ENCODE measurements around the gene ATF2.
"Not testable (repeated sequence)": the region's sequence is repeated elsewhere in the genome, so short reads cannot be mapped to it uniquely, and the experiment has no call there.

The ATF2 gene

GRCh38 chr2:175097297-175097696 lies 70.7 kb downstream of the ATF2 start:
- Histone ChIP-seq H3K36me3 (ENCODE audit: insufficient read depth, low read length) (peaks cover 92% of the 10 kb centered on the region), H3K27ac (ENCODE audit: low read depth, low read length) (no peak overlapping the region), H3K9ac (ENCODE audit: low read depth, low read length) (no peak overlapping the region), H3K4me1 (ENCODE audit: insufficient read depth, low read length) (no peaks in the 10 kb centered on the region), H3K9me3 (ENCODE audit: insufficient read depth, low read depth, low read length) (peaks cover 9% of the 10 kb centered on the region; the same call in 1 of the 2 replicates), H3K4me3 (ENCODE audit: low read length) (no peak overlapping the region), H3K27me3 (ENCODE audit: insufficient read depth, low read length) (no peaks in the 10 kb centered on the region)
- 95% methylated on average over 4 of the region's 5 CpGs for WGBS

DNA sequence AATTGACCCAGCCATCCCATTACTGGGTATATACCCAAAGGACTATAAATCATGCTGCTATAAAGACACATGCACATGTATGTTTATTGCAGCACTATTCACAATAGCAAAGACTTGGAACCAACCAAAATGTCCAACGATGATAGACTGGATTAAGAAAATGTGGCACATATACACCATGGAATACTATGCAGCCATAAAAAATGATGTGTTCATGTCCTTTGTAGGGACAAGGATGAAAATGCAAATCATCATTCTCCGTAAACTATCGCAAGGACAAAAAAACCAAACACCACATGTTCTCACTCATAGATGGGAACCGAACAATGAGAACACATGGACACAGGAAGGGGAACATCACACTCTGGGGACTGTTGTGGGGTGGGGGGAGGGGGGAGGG lies 83.9 kb downstream of the ATF2 start:
- not testable (repeated sequence) for H3K9me3 ChIP-seq (ENCODE audit: insufficient read depth, low read depth, low read length); H3K4me3 ChIP-seq (ENCODE audit: low read length); H3K27me3 ChIP-seq (ENCODE audit: insufficient read depth, low read length); H3K27ac ChIP-seq (ENCODE audit: low read depth, low read length); H3K4me1 ChIP-seq (ENCODE audit: insufficient read depth, low read length); H3K9ac ChIP-seq (ENCODE audit: low read depth, low read length)
- H3K36me3 ChIP-seq (ENCODE audit: insufficient read depth, low read length), result peaks cover 77% of the 10 kb centered on the region
- WGBS, result no CpG with 5 or more reads among the region's 4 CpGs

- peaks cover 74% of the 10 kb centered on the region for H3K36me3 ChIP-seq (ENCODE audit: insufficient read depth, low read length)
Measured at GRCh38 chr2:175080479-175080878, 87.5 kb downstream of the ATF2 start.

DNA sequence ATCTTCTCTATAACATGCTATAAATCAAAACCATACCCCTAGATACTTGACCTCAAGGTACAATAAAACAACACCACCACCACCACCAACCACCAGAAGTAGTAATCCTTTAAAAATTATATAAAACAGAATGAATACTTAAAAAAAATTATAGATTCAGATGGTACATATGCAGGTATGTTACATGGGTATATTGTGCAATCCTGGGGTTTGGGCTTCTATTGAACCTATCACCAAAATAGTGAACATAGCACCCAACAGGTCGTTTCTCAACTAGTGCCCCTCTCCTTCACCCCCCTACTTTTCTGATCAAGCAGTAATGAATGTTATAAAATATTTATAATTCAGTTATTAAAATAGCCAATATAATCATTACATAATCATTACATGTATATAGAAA lies 91.7 kb downstream of the ATF2 start:
- Histone ChIP-seq H3K27me3 (ENCODE audit: insufficient read depth, low read length) (no peaks in the 10 kb centered on the region), H3K36me3 (ENCODE audit: insufficient read depth, low read length) (peaks cover 89% of the 10 kb centered on the region), H3K9ac (ENCODE audit: low read depth, low read length) (no peak overlapping the region), H3K4me3 (ENCODE audit: low read length) (no peak overlapping the region), H3K9me3 (ENCODE audit: insufficient read depth, low read depth, low read length) (no peaks in the 10 kb centered on the region), H3K4me1 (ENCODE audit: insufficient read depth, low read length) (peaks cover 4% of the 10 kb centered on the region; the same call in 1 of the 2 replicates), H3K27ac (ENCODE audit: low read depth, low read length) (no peak overlapping the region)
- no CpG with 5 or more reads among the region's 1 CpG for WGBS

More at GRCh38 chr2:175080479-175080878, 87.5 kb downstream of the ATF2 start:
- Histone ChIP-seq H3K27ac (ENCODE audit: low read depth, low read length) (no peak overlapping the region), H3K4me1 (ENCODE audit: insufficient read depth, low read length) (no peaks in the 10 kb centered on the region), H3K9ac (ENCODE audit: low read depth, low read length) (no peak overlapping the region), H3K4me3 (ENCODE audit: low read length) (no peak overlapping the region), H3K9me3 (ENCODE audit: insufficient read depth, low read depth, low read length) (no peaks in the 10 kb centered on the region; the same call in 1 of the 2 replicates), H3K27me3 (ENCODE audit: insufficient read depth, low read length) (no peaks in the 10 kb centered on the region)
- 81% methylated on average over 3 of the region's 3 CpGs for WGBS

- Histone ChIP-seq H3K36me3 (ENCODE audit: insufficient read depth, low read length) (peaks cover 71% of the 10 kb centered on the region), H3K4me3 (ENCODE audit: low read length) (no peak overlapping the region), H3K9ac (ENCODE audit: low read depth, low read length) (no peak overlapping the region), H3K27me3 (ENCODE audit: insufficient read depth, low read length) (no peaks in the 10 kb centered on the region), H3K9me3 (ENCODE audit: insufficient read depth, low read depth, low read length) (no peaks in the 10 kb centered on the region), H3K4me1 (ENCODE audit: insufficient read depth, low read length) (peaks cover 4% of the 10 kb centered on the region; the same call in 1 of the 2 replicates), H3K27ac (ENCODE audit: low read depth, low read length) (no peak overlapping the region)
- WGBS, result 82% methylated on average over 6 of the region's 6 CpGs
Measured at GRCh38 chr2:175074478-175074877, 93.5 kb downstream of the ATF2 start.

- Histone ChIP-seq H3K36me3 (ENCODE audit: insufficient read depth, low read length) (peaks cover 25% of the 10 kb centered on the region), H3K9me3 (ENCODE audit: insufficient read depth, low read depth, low read length) (0 out of 2 replicates have a peak, but pooled peaks cover 3% of the 10 kb centered on the region)
Measured at GRCh38 chr2:175068534-175068933, 99.5 kb downstream of the ATF2 start.

GRCh38 chr2:175066411-175066810 lies 101.6 kb downstream of the ATF2 start:
- Histone ChIP-seq H3K9me3 (ENCODE audit: insufficient read depth, low read depth, low read length) (0 out of 2 replicates have a peak, but pooled peaks cover 3% of the 10 kb centered on the region), H3K4me1 (ENCODE audit: insufficient read depth, low read length) (no peaks in the 10 kb centered on the region), H3K9ac (ENCODE audit: low read depth, low read length) (no peak overlapping the region), H3K36me3 (ENCODE audit: insufficient read depth, low read length) (peaks cover 4% of the 10 kb centered on the region; the same call in 1 of the 2 replicates), H3K27me3 (ENCODE audit: insufficient read depth, low read length) (no peaks in the 10 kb centered on the region), H3K4me3 (ENCODE audit: low read length) (no peak overlapping the region), H3K27ac (ENCODE audit: low read depth, low read length) (no peak overlapping the region)
- WGBS, result 96% methylated on average over 4 of the region's 4 CpGs

More at GRCh38 chr2:175068534-175068933, 99.5 kb downstream of the ATF2 start:
- no peaks in the 10 kb centered on the region for H3K27me3 ChIP-seq (ENCODE audit: insufficient read depth, low read length)
- H3K4me3 ChIP-seq (ENCODE audit: low read length), result no peak overlapping the region
- H3K4me1 ChIP-seq (ENCODE audit: insufficient read depth, low read length), result no peaks in the 10 kb centered on the region
- no peak overlapping the region for H3K9ac ChIP-seq (ENCODE audit: low read depth, low read length)
- WGBS, result 91% methylated on average over 1 of the region's 1 CpG
- no peak overlapping the region for H3K27ac ChIP-seq (ENCODE audit: low read depth, low read length)

DNA sequence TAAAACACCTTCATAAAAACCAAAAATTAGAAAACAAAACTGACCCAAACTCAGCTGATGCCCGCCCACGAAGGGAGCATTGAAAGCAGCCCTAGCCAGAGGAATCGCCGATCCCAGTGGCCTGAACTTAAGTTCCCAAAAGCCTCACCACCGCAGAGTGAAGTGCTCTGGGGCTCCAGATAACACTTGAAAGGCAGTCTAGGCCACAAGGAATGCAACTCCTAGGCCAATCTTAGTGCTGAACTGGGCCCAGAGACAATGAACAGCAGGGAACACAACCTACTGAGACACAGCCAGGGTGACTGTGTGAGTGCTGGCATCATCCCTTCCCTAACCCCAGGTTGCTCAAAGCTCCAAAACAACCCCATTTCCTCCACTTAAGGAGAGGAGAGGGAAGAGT lies 103.2 kb downstream of the ATF2 start:
- Histone ChIP-seq H3K36me3 (ENCODE audit: insufficient read depth, low read length) (peaks cover 4% of the 10 kb centered on the region; the same call in 1 of the 2 replicates), H3K27me3 (ENCODE audit: insufficient read depth, low read length) (no peaks in the 10 kb centered on the region), H3K27ac (ENCODE audit: low read depth, low read length) (no peak overlapping the region), H3K9ac (ENCODE audit: low read depth, low read length) (no peak overlapping the region), H3K4me1 (ENCODE audit: insufficient read depth, low read length) (no peaks in the 10 kb centered on the region), H3K4me3 (ENCODE audit: low read length) (no peak overlapping the region), H3K9me3 (ENCODE audit: insufficient read depth, low read depth, low read length) (0 out of 2 replicates have a peak, but pooled peaks cover 3% of the 10 kb centered on the region)
- 94% methylated on average over 5 of the region's 5 CpGs for WGBS

GRCh38 chr2:175063741-175064140 lies 104.3 kb downstream of the ATF2 start:
- Histone ChIP-seq H3K9me3 (ENCODE audit: insufficient read depth, low read depth, low read length) (0 out of 2 replicates have a peak, but pooled peaks cover 3% of the 10 kb centered on the region), H3K4me1 (ENCODE audit: insufficient read depth, low read length) (no peaks in the 10 kb centered on the region), H3K27ac (ENCODE audit: low read depth, low read length) (no peak overlapping the region), H3K9ac (ENCODE audit: low read depth, low read length) (no peak overlapping the region), H3K27me3 (ENCODE audit: insufficient read depth, low read length) (no peaks in the 10 kb centered on the region), H3K36me3 (ENCODE audit: insufficient read depth, low read length) (peaks cover 4% of the 10 kb centered on the region; the same call in 1 of the 2 replicates), H3K4me3 (ENCODE audit: low read length) (no peak overlapping the region)
- 100% methylated on average over 2 of the region's 2 CpGs for WGBS

- Histone ChIP-seq H3K9me3 (ENCODE audit: insufficient read depth, low read depth, low read length) (0 out of 2 replicates have a peak, but pooled peaks cover 3% of the 10 kb centered on the region), H3K9ac (ENCODE audit: low read depth, low read length) (no peak overlapping the region), H3K4me1 (ENCODE audit: insufficient read depth, low read length) (peaks cover 7% of the 10 kb centered on the region), H3K36me3 (ENCODE audit: insufficient read depth, low read length) (peaks cover 4% of the 10 kb centered on the region; the same call in 1 of the 2 replicates), H3K27ac (ENCODE audit: low read depth, low read length) (no peak overlapping the region), H3K27me3 (ENCODE audit: insufficient read depth, low read length) (no peaks in the 10 kb centered on the region), H3K4me3 (ENCODE audit: low read length) (no peak overlapping the region)
- WGBS, result 94% methylated on average over 10 of the region's 10 CpGs
Measured at GRCh38 chr2:175062787-175063585, 105.0 kb downstream of the ATF2 start.

DNA sequence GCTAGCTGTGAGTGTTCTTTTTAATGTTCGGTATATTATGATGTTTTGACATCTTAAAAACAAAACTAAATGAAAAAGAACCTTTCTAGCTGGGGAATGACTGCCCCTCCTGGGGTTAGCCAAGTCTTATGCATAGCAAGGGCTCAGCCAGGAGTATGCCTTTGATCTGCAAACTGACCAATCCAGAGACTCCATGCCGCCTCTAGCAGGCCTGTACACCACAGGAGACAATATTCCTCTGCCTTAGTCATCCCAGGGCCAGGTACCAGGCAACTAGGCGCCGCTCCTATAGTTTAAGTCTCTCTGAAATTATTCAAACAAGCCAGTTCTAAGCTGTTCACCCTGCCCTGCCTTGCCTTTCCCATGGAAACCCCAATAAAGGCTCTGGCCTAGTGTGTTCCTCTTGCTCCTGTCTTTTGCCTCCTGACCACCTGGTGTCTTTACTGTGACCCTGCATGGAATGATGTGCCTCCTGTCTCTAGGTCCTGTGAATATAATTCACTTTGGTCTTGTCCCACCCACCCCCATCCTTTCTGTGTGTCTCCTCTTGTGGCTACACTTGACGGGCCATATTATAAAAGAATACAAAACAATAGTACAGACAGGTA lies 110.8 kb downstream of the ATF2 start:
- H3K9ac ChIP-seq (ENCODE audit: low read depth, low read length), result no peak overlapping the region
- H3K27me3 ChIP-seq (ENCODE audit: insufficient read depth, low read length), result no peaks in the 10 kb centered on the region
- 21% methylated on average over 4 of the region's 5 CpGs for WGBS
- H3K4me1 ChIP-seq (ENCODE audit: insufficient read depth, low read length), result peaks cover 18% of the 10 kb centered on the region
- H3K27ac ChIP-seq (ENCODE audit: low read depth, low read length), result peak overlapping the region; percentile 31; the same call in 1 of the 2 replicates
- H3K9me3 ChIP-seq (ENCODE audit: insufficient read depth, low read depth, low read length), result no peaks in the 10 kb centered on the region
- no peak overlapping the region for H3K4me3 ChIP-seq (ENCODE audit: low read length)
- H3K36me3 ChIP-seq (ENCODE audit: insufficient read depth, low read length), result no peaks in the 10 kb centered on the region

Measured in HUES64 (cell line).